Activated CD4-positive, alpha-beta T cell treated with anti-CD3 and anti-CD28 coated beads, Interleukin-2, amount 10 ng/mL, durations not matched to agents 24 days and 14 days (primary cell): ENCODE measurements around the gene PPP1R12C. TPM values are rescaled to one million over a fixed set of nuclear protein-coding genes. Genes with fewer than 3 reads are reported as not detected.
A peak's percentile ranks its signal among the peaks of the same experiment; 100 is the strongest.

Experiments used
- DNase-seq: peaks from one replicate; pipeline ENCODE4 v3.0.0; 2022
- H3K27ac Mint-ChIP-seq: one replicate; pipeline ENCODE4 v1.8.0; 2022; ENCODE audit warnings: mild to moderate bottlenecking, mixed read lengths
- H3K27me3 Mint-ChIP-seq: one replicate; pipeline ENCODE4 v1.8.0; 2022; ENCODE audit warnings: mixed read lengths
- H3K36me3 Mint-ChIP-seq: one replicate; pipeline ENCODE4 v1.8.0; 2022; ENCODE audit warnings: low read depth, mild to moderate bottlenecking, mixed read lengths
- H3K4me1 Mint-ChIP-seq: one replicate; pipeline ENCODE4 v1.8.0; 2021; ENCODE audit warnings: mixed read lengths
- H3K4me3 Mint-ChIP-seq: one replicate; pipeline ENCODE4 v1.8.0; 2022; ENCODE audit warnings: mild to moderate bottlenecking, moderate library complexity, mixed read lengths
- H3K9me3 Mint-ChIP-seq: one replicate; pipeline ENCODE4 v1.8.0; 2021; ENCODE audit warnings: mixed read lengths
- intact Hi-C: fragments of 100-400 bp; cut with micrococcal nuclease; formaldehyde crosslinking; loops from one replicate; pipeline ENCODE4 v1.15.1; 2023
- total RNA-seq: library from RNA; stranded (reverse); gene quantifications from 2 replicates; pipeline ENCODE4 v1.2.3, GENCODE V29; 2022

Gene PPP1R12C
- total RNA-seq, 1 donor from 2014 or later = 104 TPM

DNA sequence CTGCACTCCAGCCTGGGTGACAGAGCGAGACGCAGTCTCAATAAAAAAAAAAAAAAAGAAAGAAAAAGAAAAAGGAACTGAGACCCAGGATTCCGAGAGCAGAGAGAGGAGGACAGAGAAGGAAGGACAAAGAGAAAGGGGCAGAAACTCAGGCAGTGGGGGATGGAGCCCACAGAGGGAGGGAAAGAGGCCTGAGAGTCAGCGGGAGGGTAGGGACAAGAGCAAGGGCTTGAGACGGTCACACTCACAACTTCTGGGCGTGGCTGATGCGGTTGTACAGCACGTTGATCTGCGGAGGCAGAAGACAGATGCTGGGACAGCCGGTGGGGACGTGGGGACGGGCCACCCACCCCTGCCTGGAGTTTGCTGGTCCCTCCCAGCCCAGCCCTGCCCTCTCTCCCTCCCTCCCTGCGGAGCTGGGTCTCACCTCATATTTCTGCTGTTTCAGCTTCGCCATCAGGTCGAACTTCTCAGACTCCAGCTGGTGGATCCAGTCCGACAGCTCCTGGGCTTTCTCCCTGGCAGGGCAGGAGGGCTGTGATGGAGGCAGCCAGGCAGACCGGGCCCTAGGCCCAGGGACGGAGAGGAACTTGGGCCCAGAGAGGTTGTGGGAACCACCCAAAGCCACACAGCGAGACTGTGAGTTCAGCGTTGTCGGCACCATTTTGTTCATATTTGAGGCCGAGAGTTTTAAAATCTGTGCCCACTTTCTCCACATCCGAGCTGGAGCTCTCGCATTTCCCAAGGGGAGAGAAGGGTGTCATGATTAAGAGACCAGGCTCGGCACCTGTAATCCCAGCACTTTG is 16.4 kb upstream of the PPP1R12C start:
- no peaks in the 10 kb centered on the region for H3K9me3 Mint-ChIP-seq
- peaks cover 14% of the 10 kb centered on the region for H3K27me3 Mint-ChIP-seq
- H3K4me1 Mint-ChIP-seq = no peaks in the 10 kb centered on the region
- no peak overlapping the region for H3K27ac Mint-ChIP-seq
- no peak for DNase-seq
- H3K36me3 Mint-ChIP-seq = no peaks in the 10 kb centered on the region
- H3K4me3 Mint-ChIP-seq = no peak overlapping the region
- intact Hi-C loops = loop anchor here (10.0 kb wide), 1 partner anchor 249 kb away; no protein-coding TSS in a partner anchor

GRCh38 chr19:55132453-55133129 is 15.2 kb upstream of the PPP1R12C start:
- no peak overlapping the region for H3K27ac Mint-ChIP-seq
- intact Hi-C loops = loop anchor here (10.0 kb wide), 1 partner anchor 248 kb away; no protein-coding TSS in a partner anchor
- no peaks in the 10 kb centered on the region for H3K4me1 Mint-ChIP-seq
- H3K4me3 Mint-ChIP-seq = no peak overlapping the region
- peaks cover 18% of the 10 kb centered on the region for H3K27me3 Mint-ChIP-seq
- no peak for DNase-seq
- H3K36me3 Mint-ChIP-seq = no peaks in the 10 kb centered on the region
- no peaks in the 10 kb centered on the region for H3K9me3 Mint-ChIP-seq

DNA sequence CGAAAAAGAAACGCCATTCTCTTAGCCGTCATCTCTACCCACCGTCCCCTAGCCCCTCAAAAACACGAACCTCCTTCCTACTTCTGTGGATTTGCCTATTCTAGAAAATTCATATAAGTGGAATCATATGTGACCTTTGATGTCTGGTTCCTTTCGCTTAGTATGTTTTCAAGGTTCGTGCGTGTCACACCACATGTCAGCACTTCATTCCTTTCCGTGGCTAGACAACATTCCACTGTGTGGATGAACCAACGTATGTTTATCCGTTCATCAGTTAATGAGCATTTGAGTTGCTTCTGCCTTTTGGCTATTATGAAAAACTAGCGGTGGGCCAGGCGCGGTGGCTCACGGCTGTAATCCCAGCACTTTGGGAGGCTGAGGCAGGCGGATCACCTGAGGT is 14.0 kb upstream of the PPP1R12C start:
- Mint-ChIP-seq H3K4me1 (no peaks in the 10 kb centered on the region), H3K27me3 (peaks cover 29% of the 10 kb centered on the region), H3K4me3 (no peak overlapping the region), H3K36me3 (no peaks in the 10 kb centered on the region), H3K9me3 (no peaks in the 10 kb centered on the region), H3K27ac (no peak overlapping the region)
- DNase-seq = no peak
- intact Hi-C loops = loop anchor here (10.0 kb wide), 1 partner anchor 247 kb away; no protein-coding TSS in a partner anchor

DNA sequence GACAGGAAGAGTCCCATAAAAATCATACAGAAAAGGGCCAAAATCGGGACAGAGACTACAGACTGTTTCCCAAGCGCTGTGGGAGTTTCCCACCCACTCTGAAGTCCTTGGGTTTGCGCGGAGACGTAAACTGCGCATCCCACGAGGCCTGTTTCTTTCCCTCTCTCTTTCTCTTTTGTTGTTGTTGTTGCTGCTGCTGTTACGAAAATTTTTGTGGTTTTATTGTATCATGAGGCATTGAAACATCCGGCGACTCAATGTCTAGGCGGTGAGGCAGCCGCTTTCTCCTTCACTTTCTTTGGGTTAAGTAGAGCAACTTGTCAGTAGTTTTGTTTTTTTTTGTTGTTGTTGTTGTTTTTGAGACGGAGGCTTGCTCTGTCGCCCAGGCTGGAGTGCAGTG is 1.6 kb upstream of the PPP1R12C start:
- peak; percentile 69 for DNase-seq
- Mint-ChIP-seq H3K4me1 (peaks cover 28% of the 10 kb centered on the region), H3K4me3 (peak overlapping the region; percentile 93), H3K27me3 (peaks cover 21% of the 10 kb centered on the region), H3K36me3 (peaks cover 8% of the 10 kb centered on the region), H3K27ac (peak overlapping the region; percentile 58), H3K9me3 (no peaks in the 10 kb centered on the region)
- intact Hi-C loops = loop anchor here (5.0 kb wide), 2 partner anchors 523 to 657 kb away; partner anchors contain the start of genes LENG9, ZNF580 and ZNF581

GRCh38 chr19:55118401-55118991 is 1.1 kb upstream of the PPP1R12C start:
- H3K27me3 Mint-ChIP-seq = peaks cover 16% of the 10 kb centered on the region
- peak; percentile 77 for DNase-seq

DNA sequence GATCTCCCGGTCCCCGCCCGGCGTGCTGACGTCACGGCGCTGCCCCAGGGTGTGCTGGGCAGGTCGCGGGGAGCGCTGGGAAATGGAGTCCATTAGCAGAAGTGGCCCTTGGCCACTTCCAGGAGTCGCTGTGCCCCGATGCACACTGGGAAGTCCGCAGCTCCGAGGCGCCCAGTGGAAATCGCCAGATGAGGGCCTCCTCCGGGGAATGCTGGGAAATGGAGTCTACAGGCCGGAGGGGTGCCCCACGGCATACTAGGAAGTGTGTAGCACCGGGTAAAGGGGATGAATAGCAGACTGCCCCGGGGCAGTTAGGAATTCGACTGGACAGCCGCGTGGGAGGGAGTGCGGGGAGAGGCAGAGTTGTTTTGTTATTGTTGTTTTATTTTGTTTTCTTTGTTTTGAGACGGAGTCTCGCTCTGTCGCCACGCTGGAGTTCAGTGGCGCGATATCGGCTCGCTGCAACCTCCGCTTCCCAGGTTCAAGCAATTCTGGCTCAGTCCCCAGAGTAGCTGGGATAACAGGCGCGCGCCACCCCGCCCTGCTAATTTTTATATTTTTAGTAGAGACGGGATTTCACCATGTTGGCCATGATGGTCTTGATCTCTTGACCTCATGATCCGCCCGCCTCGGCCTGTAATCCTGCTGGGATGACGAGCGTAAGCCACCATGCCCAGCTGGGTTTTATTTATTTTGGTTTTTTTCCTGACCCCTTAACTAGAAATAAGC is 390 bp upstream of the PPP1R12C start:
- peak; percentile 99 for DNase-seq
- peaks cover 10% of the 10 kb centered on the region for H3K27me3 Mint-ChIP-seq
- intact Hi-C loops = loop anchor here (1.0 to 5.0 kb wide), 8 partner anchors 37 to 1023 kb away; partner anchors contain the start of genes DNAAF3, FIZ1, KMT5C and LENG9
- H3K9me3 Mint-ChIP-seq = no peaks in the 10 kb centered on the region
- H3K27ac Mint-ChIP-seq = peak overlapping the region; percentile 91
- H3K4me1 Mint-ChIP-seq = peaks cover 28% of the 10 kb centered on the region
- H3K36me3 Mint-ChIP-seq = peaks cover 8% of the 10 kb centered on the region
- H3K4me3 Mint-ChIP-seq = peak overlapping the region; percentile 93

More at GRCh38 chr19:55118401-55118991, 1.1 kb upstream of the PPP1R12C start:
- peak overlapping the region; percentile 91 for H3K27ac Mint-ChIP-seq
- H3K36me3 Mint-ChIP-seq = peaks cover 8% of the 10 kb centered on the region
- peaks cover 28% of the 10 kb centered on the region for H3K4me1 Mint-ChIP-seq
- H3K9me3 Mint-ChIP-seq = no peaks in the 10 kb centered on the region
- H3K4me3 Mint-ChIP-seq = peak overlapping the region; percentile 93
- intact Hi-C loops = loop anchor here (5.0 kb wide), 2 partner anchors 524 to 656 kb away; partner anchors contain the start of genes LENG9, ZNF580 and ZNF581

- no peaks in the 10 kb centered on the region for H3K9me3 Mint-ChIP-seq
- intact Hi-C loops = loop anchor here (2.0 to 5.0 kb wide), 5 partner anchors 36 to 1024 kb away; partner anchors contain the start of genes LENG9, PPP6R1, ZNF444 and ZNF580
- H3K27me3 Mint-ChIP-seq = peaks cover 7% of the 10 kb centered on the region
- peak overlapping the region; percentile 89 for H3K27ac Mint-ChIP-seq
- H3K4me3 Mint-ChIP-seq = peak overlapping the region; percentile 94
- peaks cover 8% of the 10 kb centered on the region for H3K36me3 Mint-ChIP-seq
- H3K4me1 Mint-ChIP-seq = peaks cover 28% of the 10 kb centered on the region
- DNase-seq = peak; percentile 87
Observed at GRCh38 chr19:55116232-55116858, 1.1 kb downstream of the PPP1R12C start.

DNA sequence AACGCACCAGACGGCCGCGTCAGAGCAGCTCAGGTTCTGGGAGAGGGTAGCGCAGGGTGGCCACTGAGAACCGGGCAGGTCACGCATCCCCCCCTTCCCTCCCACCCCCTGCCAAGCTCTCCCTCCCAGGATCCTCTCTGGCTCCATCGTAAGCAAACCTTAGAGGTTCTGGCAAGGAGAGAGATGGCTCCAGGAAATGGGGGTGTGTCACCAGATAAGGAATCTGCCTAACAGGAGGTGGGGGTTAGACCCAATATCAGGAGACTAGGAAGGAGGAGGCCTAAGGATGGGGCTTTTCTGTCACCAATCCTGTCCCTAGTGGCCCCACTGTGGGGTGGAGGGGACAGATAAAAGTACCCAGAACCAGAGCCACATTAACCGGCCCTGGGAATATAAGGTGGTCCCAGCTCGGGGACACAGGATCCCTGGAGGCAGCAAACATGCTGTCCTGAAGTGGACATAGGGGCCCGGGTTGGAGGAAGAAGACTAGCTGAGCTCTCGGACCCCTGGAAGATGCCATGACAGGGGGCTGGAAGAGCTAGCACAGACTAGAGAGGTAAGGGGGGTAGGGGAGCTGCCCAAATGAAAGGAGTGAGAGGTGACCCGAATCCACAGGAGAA is 1.9 kb downstream of the PPP1R12C start:
- peaks cover 4% of the 10 kb centered on the region for H3K27me3 Mint-ChIP-seq
- DNase-seq = no peak
- intact Hi-C loops = loop anchor here (2.0 to 5.0 kb wide), 5 partner anchors 35 to 1025 kb away; partner anchors contain the start of genes LENG9, PPP6R1, ZNF444 and ZNF580
- peak overlapping the region; percentile 89 for H3K27ac Mint-ChIP-seq
- peaks cover 28% of the 10 kb centered on the region for H3K4me1 Mint-ChIP-seq
- peak overlapping the region; percentile 94 for H3K4me3 Mint-ChIP-seq
- no peaks in the 10 kb centered on the region for H3K9me3 Mint-ChIP-seq
- H3K36me3 Mint-ChIP-seq = peaks cover 11% of the 10 kb centered on the region

DNA sequence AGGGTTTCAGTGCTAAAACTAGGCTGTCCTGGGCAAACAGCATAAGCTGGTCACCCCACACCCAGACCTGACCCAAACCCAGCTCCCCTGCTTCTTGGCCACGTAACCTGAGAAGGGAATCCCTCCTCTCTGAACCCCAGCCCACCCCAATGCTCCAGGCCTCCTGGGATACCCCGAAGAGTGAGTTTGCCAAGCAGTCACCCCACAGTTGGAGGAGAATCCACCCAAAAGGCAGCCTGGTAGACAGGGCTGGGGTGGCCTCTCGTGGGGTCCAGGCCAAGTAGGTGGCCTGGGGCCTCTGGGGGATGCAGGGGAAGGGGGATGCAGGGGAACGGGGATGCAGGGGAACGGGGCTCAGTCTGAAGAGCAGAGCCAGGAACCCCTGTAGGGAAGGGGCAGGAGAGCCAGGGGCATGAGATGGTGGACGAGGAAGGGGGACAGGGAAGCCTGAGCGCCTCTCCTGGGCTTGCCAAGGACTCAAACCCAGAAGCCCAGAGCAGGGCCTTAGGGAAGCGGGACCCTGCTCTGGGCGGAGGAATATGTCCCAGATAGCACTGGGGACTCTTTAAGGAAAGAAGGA is 2.8 kb downstream of the PPP1R12C start:
- Mint-ChIP-seq H3K9me3 (no peaks in the 10 kb centered on the region), H3K36me3 (peaks cover 14% of the 10 kb centered on the region), H3K27ac (no peak overlapping the region), H3K27me3 (no peaks in the 10 kb centered on the region), H3K4me3 (peak overlapping the region; percentile 94), H3K4me1 (peaks cover 28% of the 10 kb centered on the region)
- DNase-seq = no peak
- intact Hi-C loops = loop anchor here (5.0 kb wide), 2 partner anchors 528 to 652 kb away; partner anchors contain the start of genes LENG9, ZNF580 and ZNF581

DNA sequence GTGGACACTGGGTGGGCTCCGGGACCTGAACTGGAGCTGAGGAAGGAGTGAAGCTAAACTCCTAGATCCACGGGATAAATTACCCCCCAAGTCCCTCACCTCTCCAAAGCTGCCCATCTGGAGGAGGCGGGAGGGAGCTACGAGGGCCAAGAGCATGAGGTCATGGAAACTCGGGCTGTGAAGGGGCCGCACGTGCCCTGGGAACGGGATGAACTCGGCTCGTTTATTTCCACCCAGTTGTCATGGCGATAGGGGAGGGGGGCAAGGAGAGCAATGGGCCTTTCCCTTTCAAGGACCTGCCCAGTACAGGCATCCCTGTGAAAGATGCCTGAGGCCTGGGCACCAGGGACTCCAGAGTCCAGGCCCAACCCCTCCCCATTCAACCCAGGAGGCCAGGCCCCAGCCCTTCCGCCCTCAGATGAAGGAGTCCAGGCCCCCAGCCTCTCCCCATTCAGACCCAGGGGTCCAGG is 3.8 kb downstream of the PPP1R12C start:
- Mint-ChIP-seq H3K27ac (no peak overlapping the region), H3K27me3 (no peaks in the 10 kb centered on the region), H3K4me3 (no peak overlapping the region), H3K9me3 (no peaks in the 10 kb centered on the region), H3K4me1 (peaks cover 22% of the 10 kb centered on the region), H3K36me3 (peaks cover 23% of the 10 kb centered on the region)
- intact Hi-C loops = no loop called here
- no peak for DNase-seq

GRCh38 chr19:55112777-55113569 is 4.5 kb downstream of the PPP1R12C start:
- Mint-ChIP-seq H3K4me3 (no peak overlapping the region), H3K27ac (no peak overlapping the region), H3K9me3 (no peaks in the 10 kb centered on the region), H3K36me3 (peaks cover 26% of the 10 kb centered on the region), H3K4me1 (peaks cover 19% of the 10 kb centered on the region), H3K27me3 (no peaks in the 10 kb centered on the region)
- intact Hi-C loops = no loop called here
- no peak for DNase-seq
